Germinal center (tissue), 1 donor: Measurements from ENCODE around the gene NFE2L2.
"Not testable (repeated sequence)": the region's sequence is repeated elsewhere in the genome, so short reads cannot be mapped to it uniquely, and the experiment has no call there.

Experiments
- DNase-seq: peaks from one replicate; pipeline ENCODE4 v3.0.0; 2012; ENCODE audit warnings: mixed read lengths, low spot score

Gene NFE2L2

GRCh38 chr2:177195194-177195593, 69.3 kb downstream of the NFE2L2 start:
- no peak for DNase-seq

- DNase-seq = no peak
Observed at GRCh38 chr2:177193240-177193639, 71.3 kb downstream of the NFE2L2 start.

GRCh38 chr2:177192788-177193187, 71.7 kb downstream of the NFE2L2 start:
- DNase-seq = no peak

- no peak for DNase-seq
Observed at GRCh38 chr2:177190941-177191340, 73.6 kb downstream of the NFE2L2 start.

- no peak for DNase-seq
Observed at GRCh38 chr2:177188482-177189469, 75.8 kb downstream of the NFE2L2 start.

- DNase-seq = no peak
Observed at GRCh38 chr2:177187631-177188312, 76.8 kb downstream of the NFE2L2 start.

- not testable (repeated sequence) for DNase-seq
Observed at GRCh38 chr2:177186038-177186437, 78.5 kb downstream of the NFE2L2 start.

- no peak for DNase-seq
Observed at GRCh38 chr2:177184606-177185005, 79.9 kb downstream of the NFE2L2 start.

- DNase-seq = no peak
Observed at GRCh38 chr2:177183860-177184259, 80.7 kb downstream of the NFE2L2 start.
